ENCODE measurements around the gene HDAC9. TPM values are rescaled to one million over a fixed set of nuclear protein-coding genes. Genes with fewer than 3 reads are reported as not detected.

HDAC9 gene
- total RNA-seq, 3 donors from 2014 or later (not counting 1 experiment from before 2014, with no cell fraction given) = 19.1 to 41.1 (median 24.1) TPM

DNA sequence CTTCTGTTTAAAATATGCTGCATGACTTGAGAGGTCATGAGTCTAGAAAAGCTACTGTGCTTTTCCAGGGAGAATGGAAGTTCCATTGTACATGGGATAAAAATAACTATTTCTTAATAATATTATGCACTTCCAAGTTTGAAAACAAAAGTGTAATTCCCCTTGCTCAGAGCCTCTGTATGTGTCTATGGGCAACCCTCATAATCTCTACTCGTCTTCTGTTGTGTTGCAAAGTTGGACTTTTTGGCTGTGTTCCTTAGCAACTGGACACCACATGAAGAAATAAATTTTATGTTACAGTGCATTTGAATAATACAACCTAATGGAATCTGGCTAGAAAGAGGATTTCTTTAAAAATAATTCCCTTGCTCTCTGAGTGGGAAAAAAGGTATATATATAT, 379.3 kb downstream of the HDAC9 start:
- H3K4me3 Mint-ChIP-seq = no peak overlapping the region
- H3K9me3 Mint-ChIP-seq = peaks cover 2 to 3% of the 10 kb centered on the region in 2 donors
- no peaks in the 10 kb centered on the region for H3K4me1 ChIP-seq (ENCODE audit: control insufficient read depth, insufficient read depth, low read length)
- H3K36me3 ChIP-seq (ENCODE audit: control insufficient read depth, insufficient read depth, low read length) = no peaks in the 10 kb centered on the region
- peaks cover 13% of the 10 kb centered on the region for H3K36me3 Mint-ChIP-seq
- no peak overlapping the region for H3K4me3 ChIP-seq (ENCODE audit: low read length)
- no peaks in the 10 kb centered on the region for H3K27me3 Mint-ChIP-seq (ENCODE audit: low read depth in 2 of 2)
- no peak overlapping the region for H3K27ac Mint-ChIP-seq
- TF ChIP-seq CTCF (IDR thresholded peaks at IDR 0.05) = no peak
- WGBS (ENCODE audit: insufficient coverage) = 100% methylated on average over 1 of the region's 1 CpG
- H3K27me3 ChIP-seq (ENCODE audit: control insufficient read depth, insufficient read depth, low read length) = no peaks in the 10 kb centered on the region
- intact Hi-C loops (cut with micrococcal nuclease) = no loop called here
- ATAC-seq (no peak), DNase-seq (no peak)
- H3K27ac ChIP-seq (ENCODE audit: low read length) = no peak overlapping the region
- no peaks in the 10 kb centered on the region for H3K4me1 Mint-ChIP-seq
- H3K9me3 ChIP-seq (ENCODE audit: control insufficient read depth, insufficient read depth, low read length) = no peaks in the 10 kb centered on the region

DNA sequence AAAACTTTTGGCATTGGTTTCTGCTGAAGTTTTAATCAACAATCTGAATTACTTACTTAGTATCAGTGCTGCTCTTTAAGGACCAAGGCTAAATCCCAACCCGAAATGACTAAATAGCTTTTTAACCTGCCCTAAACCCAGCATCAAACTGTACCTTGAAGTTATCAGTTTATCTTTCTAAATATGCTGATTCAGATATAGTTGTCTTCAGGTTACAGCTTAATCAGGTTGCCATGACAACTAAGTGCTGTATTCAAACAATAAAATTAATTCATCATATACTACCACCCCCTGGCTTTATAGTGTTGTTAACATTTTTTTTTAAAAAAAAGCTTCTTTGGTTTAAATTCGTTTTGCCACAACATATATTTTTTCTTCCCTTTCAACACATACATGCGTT, 382.3 kb downstream of the HDAC9 start:
- no peak overlapping the region for H3K4me3 ChIP-seq (ENCODE audit: low read length)
- H3K4me3 Mint-ChIP-seq = no peak overlapping the region

GRCh38 chr7:18886832-18887231, 391.3 kb downstream of the HDAC9 start:
- intact Hi-C loops (cut with micrococcal nuclease) = no loop called here
- Histone ChIP-seq H3K4me3 (ENCODE audit: low read length) (no peak overlapping the region), H3K27ac (ENCODE audit: low read length) (no peak overlapping the region), H3K36me3 (ENCODE audit: control insufficient read depth, insufficient read depth, low read length) (no peaks in the 10 kb centered on the region), H3K27me3 (ENCODE audit: control insufficient read depth, insufficient read depth, low read length) (no peaks in the 10 kb centered on the region), H3K9me3 (ENCODE audit: control insufficient read depth, insufficient read depth, low read length) (no peaks in the 10 kb centered on the region), H3K4me1 (ENCODE audit: control insufficient read depth, insufficient read depth, low read length) (no peaks in the 10 kb centered on the region)
- no peak overlapping the region for H3K4me3 Mint-ChIP-seq
- H3K36me3 Mint-ChIP-seq = no peaks in the 10 kb centered on the region
- no peak for TF ChIP-seq CTCF (IDR thresholded peaks at IDR 0.05)
- H3K27ac Mint-ChIP-seq = no peak overlapping the region
- peaks cover 0 to 9% of the 10 kb centered on the region in 2 donors for H3K9me3 Mint-ChIP-seq
- H3K27me3 Mint-ChIP-seq (ENCODE audit: low read depth in 2 of 2) = no peaks in the 10 kb centered on the region
- DNase-seq = no peak
- WGBS (ENCODE audit: insufficient coverage) = 77% methylated on average over 3 of the region's 4 CpGs
- ATAC-seq = no peak
- no peaks in the 10 kb centered on the region for H3K4me1 Mint-ChIP-seq

More for the DNA sequence above, 382.3 kb downstream of the HDAC9 start:
- Mint-ChIP-seq H3K27ac (no peak overlapping the region), H3K9me3 (peaks cover 0 to 2% of the 10 kb centered on the region in 2 donors), H3K4me1 (no peaks in the 10 kb centered on the region), H3K36me3 (peaks cover 13% of the 10 kb centered on the region), H3K27me3 (ENCODE audit: low read depth in 2 of 2) (no peaks in the 10 kb centered on the region)
- no peak for TF ChIP-seq CTCF (IDR thresholded peaks at IDR 0.05)
- intact Hi-C loops (cut with micrococcal nuclease) = no loop called here
- no peaks in the 10 kb centered on the region for H3K36me3 ChIP-seq (ENCODE audit: control insufficient read depth, insufficient read depth, low read length)
- H3K27me3 ChIP-seq (ENCODE audit: control insufficient read depth, insufficient read depth, low read length) = no peaks in the 10 kb centered on the region
- H3K4me1 ChIP-seq (ENCODE audit: control insufficient read depth, insufficient read depth, low read length) = no peaks in the 10 kb centered on the region
- DNase-seq = no peak
- H3K27ac ChIP-seq (ENCODE audit: low read length) = no peak overlapping the region
- no peak for ATAC-seq
- WGBS (ENCODE audit: insufficient coverage) = 100% methylated on average over 1 of the region's 3 CpGs
- H3K9me3 ChIP-seq (ENCODE audit: control insufficient read depth, insufficient read depth, low read length) = no peaks in the 10 kb centered on the region

DNA sequence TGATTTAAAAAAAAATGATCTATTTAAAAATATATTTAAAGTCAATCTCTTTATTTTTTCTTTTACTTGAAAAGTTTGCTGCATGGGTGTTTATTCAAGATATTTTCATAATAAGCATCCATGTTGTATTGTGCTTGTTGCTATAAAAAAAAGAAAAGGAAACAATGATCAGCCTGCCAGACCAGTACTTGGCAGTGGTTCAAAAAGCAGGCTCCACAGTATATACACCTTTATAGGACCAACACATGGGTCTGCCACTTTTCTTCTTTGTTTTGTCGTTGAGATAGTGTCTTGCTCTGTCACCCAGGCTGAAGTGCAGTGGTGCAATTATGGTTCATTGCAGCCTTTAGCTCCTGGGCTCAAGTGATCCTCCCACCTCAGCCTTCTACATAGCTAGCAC, 393.9 kb downstream of the HDAC9 start:
- TF ChIP-seq CTCF (IDR thresholded peaks at IDR 0.05) = no peak
- H3K27ac ChIP-seq (ENCODE audit: low read length) = no peak overlapping the region
- WGBS (ENCODE audit: insufficient coverage) = 87% methylated on average over 1 of the region's 1 CpG
- no peak overlapping the region for H3K4me3 ChIP-seq (ENCODE audit: low read length)
- DNase-seq (no peak), ATAC-seq (no peak)
- H3K4me3 Mint-ChIP-seq = no peak overlapping the region
- H3K9me3 Mint-ChIP-seq = peaks cover 0 to 9% of the 10 kb centered on the region in 2 donors
- no peaks in the 10 kb centered on the region for H3K27me3 ChIP-seq (ENCODE audit: control insufficient read depth, insufficient read depth, low read length)
- no peaks in the 10 kb centered on the region for H3K27me3 Mint-ChIP-seq (ENCODE audit: low read depth in 2 of 2)
- H3K9me3 ChIP-seq (ENCODE audit: control insufficient read depth, insufficient read depth, low read length) = no peaks in the 10 kb centered on the region
- intact Hi-C loops (cut with micrococcal nuclease) = no loop called here
- no peak overlapping the region for H3K27ac Mint-ChIP-seq
- no peaks in the 10 kb centered on the region for H3K4me1 Mint-ChIP-seq
- no peaks in the 10 kb centered on the region for H3K36me3 ChIP-seq (ENCODE audit: control insufficient read depth, insufficient read depth, low read length)
- H3K4me1 ChIP-seq (ENCODE audit: control insufficient read depth, insufficient read depth, low read length) = no peaks in the 10 kb centered on the region
- H3K36me3 Mint-ChIP-seq = no peaks in the 10 kb centered on the region

Data from natural killer cell (primary cell).